Keratinocyte (primary cell): ENCODE data around the gene METTL5. TPM values are rescaled to one million over a fixed set of nuclear protein-coding genes. Genes with fewer than 3 reads are reported as not detected.

ENCODE experiments used
- DNase-seq: peaks from one replicate; pipeline ENCODE4 v3.0.0-alpha.2; 2011; ENCODE audit warnings: low read depth, missing footprints, low spot score
- FAIRE-seq: peaks from 2 replicates; lab custom pipeline; 2011; peaks lifted over from hg19 to GRCh38; lab: Jason Lieb, UNC
- H2AFZ ChIP-seq: 2 replicates; pipeline ENCODE4 v1.6.0; 2012; ENCODE audit warnings: low read length, control low read depth, inconsistent platforms; ENCODE audit not compliant: control insufficient read depth
- H3K27ac ChIP-seq: 2 replicates; pipeline ENCODE4 v1.5.1; 2011; ENCODE audit warnings: low read length; ENCODE audit not compliant: control insufficient read depth, insufficient read depth
- H3K27me3 ChIP-seq: 3 replicates; pipeline ENCODE4 v1.6.0; 2011; ENCODE audit warnings: low read length; ENCODE audit not compliant: control insufficient read depth, insufficient read depth; ENCODE audit errors: extremely low read depth
- H3K36me3 ChIP-seq, 2 experiments: 2 replicates in 1 of 2; 3 replicates in 1 of 2; pipeline ENCODE4 v1.5.1; 2011; ENCODE audit warnings: low read length in 2 of 2, mild to moderate bottlenecking in 1 of 2; ENCODE audit not compliant: control insufficient read depth in 2 of 2, insufficient read depth in 2 of 2; ENCODE audit errors: extremely low read depth in 1 of 2
- H3K4me1 ChIP-seq: 3 replicates; pipeline ENCODE4 v1.5.1; 2011; ENCODE audit warnings: low read length; ENCODE audit not compliant: control insufficient read depth, insufficient read depth; ENCODE audit errors: extremely low read depth
- H3K4me2 ChIP-seq: 3 replicates; pipeline ENCODE4 v1.6.0; 2011; ENCODE audit warnings: low read depth, low read length; ENCODE audit not compliant: control insufficient read depth, insufficient read depth; ENCODE audit errors: extremely low read depth
- H3K4me3 ChIP-seq, 3 experiments: fragments of 200-600 bp in 1 of 3; sonication (generic) in 1 of 3; 2 replicates in 2 of 3; 3 replicates in 1 of 3; pipeline ENCODE4 v1.5.1; 2011 to 2016; ENCODE audit warnings: low read length in 3 of 3, mild to moderate bottlenecking in 3 of 3, control low read depth in 2 of 3, inconsistent platforms in 1 of 3, low read depth in 1 of 3, mixed read lengths in 1 of 3, mixed run types in 1 of 3, moderate library complexity in 1 of 3; ENCODE audit not compliant: control insufficient read depth in 2 of 3, insufficient read depth in 2 of 3; ENCODE audit errors: extremely low read depth in 1 of 3
- H3K79me2 ChIP-seq: 2 replicates; pipeline ENCODE4 v1.6.0; 2012; ENCODE audit warnings: low read length; ENCODE audit not compliant: control insufficient read depth, insufficient read depth
- H3K9ac ChIP-seq: 3 replicates; pipeline ENCODE4 v1.6.0; 2011; ENCODE audit warnings: low read length; ENCODE audit not compliant: control insufficient read depth, insufficient read depth; ENCODE audit errors: extremely low read depth
- H3K9me1 ChIP-seq: 3 replicates; pipeline ENCODE4 v1.6.0; 2011; ENCODE audit warnings: low read length; ENCODE audit not compliant: control insufficient read depth, insufficient read depth; ENCODE audit errors: extremely low read depth
- H3K9me3 ChIP-seq: 2 replicates; pipeline ENCODE4 v1.5.1; 2012; ENCODE audit warnings: low read depth, low read length; ENCODE audit not compliant: control insufficient read depth
- H4K20me1 ChIP-seq: 3 replicates; pipeline ENCODE4 v1.6.0; 2011; ENCODE audit warnings: low read length; ENCODE audit not compliant: control insufficient read depth, insufficient read depth; ENCODE audit errors: extremely low read depth
- EZH2 ChIP-seq: IDR thresholded peaks from one replicate; pipeline ENCODE4 v1.6.1; 2012; ENCODE audit warnings: inconsistent platforms, mild to moderate bottlenecking, low read length, moderate library complexity
- dilution Hi-C: fragments of 300-500 bp; cut with MboI; formaldehyde crosslinking; loops from one replicate; pipeline ENCODE4 v1.7.0; 2020; ENCODE audit warnings: low sequenced_read_pairs; ENCODE audit not compliant: extremely low pct_ligation_motif_present
- polyA plus RNA-seq, 5 experiments: library from polyadenylated mRNA; depleted of rRNA in 3 of 5; stranded (reverse) in 3 of 5; stranded (forward) in 1 of 5; unstranded in 1 of 5; fragments of >200 nt; gene quantifications; 1 replicate in 1 of 5; 2 replicates in 3 of 5; 3 replicates in 1 of 5; pipeline versions ENCODE4 v1.2.1 to v1.2.3, GENCODE V29; 2011 to 2012; ENCODE audit warnings: missing spikeins in 2 of 5, low read depth in 1 of 5, low replicate concordance in 1 of 5
- TF ChIP-seq, protein P1 (sequence below), 3 experiments: IDR thresholded peaks in 1 of 3; conservative IDR thresholded peaks in 1 of 3; optimal IDR thresholded peaks in 1 of 3; 2 replicates in 2 of 3; 3 replicates in 1 of 3; pipeline versions ENCODE3 to v1.5.1; 2011; ENCODE audit warnings: low read length in 3 of 3, mild to moderate bottlenecking in 3 of 3, moderate library complexity in 2 of 3, control low read depth in 1 of 3, inconsistent platforms in 1 of 3; ENCODE audit not compliant: insufficient read depth in 2 of 3; ENCODE audit errors: extremely low read depth in 1 of 3

METTL5 gene
- polyA plus RNA-seq, 1 donor (not counting 4 experiments of a cell fraction or from before 2014, with no cell fraction given) = 119 TPM

DNA sequence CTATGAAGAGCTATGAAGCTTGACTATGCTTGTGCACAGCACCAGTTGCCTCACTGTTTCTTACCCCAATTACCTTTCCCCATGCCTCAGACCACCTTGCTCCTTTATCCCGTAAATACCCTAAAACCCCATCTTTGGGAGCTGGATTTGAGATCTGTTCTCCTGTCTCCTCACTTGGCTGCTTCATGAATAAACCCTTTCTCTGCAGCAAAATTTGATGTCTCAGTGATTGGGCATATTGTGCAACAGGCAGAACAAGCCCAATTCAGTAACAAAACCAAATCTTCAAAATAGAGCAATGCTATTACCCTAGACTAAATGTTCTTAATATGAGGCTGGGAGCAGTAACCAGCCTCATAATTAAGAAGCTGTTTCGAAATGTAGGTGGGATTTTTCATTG, 29.5 kb downstream of the METTL5 start:
- Histone ChIP-seq H3K4me2 (no peak overlapping the region), H3K4me3 (no peak overlapping the region), H3K36me3 (no peaks in the 10 kb centered on the region), H3K9me3 (peaks cover 2% of the 10 kb centered on the region), H4K20me1 (no peaks in the 10 kb centered on the region), H3K27me3 (no peaks in the 10 kb centered on the region), H3K27ac (no peak overlapping the region), H3K9me1 (no peaks in the 10 kb centered on the region), H2AFZ (no peak overlapping the region), H3K4me1 (peaks cover 3% of the 10 kb centered on the region), H3K79me2 (peaks cover 12% of the 10 kb centered on the region), H3K9ac (no peak overlapping the region)
- DNase-seq (no peak), FAIRE-seq (no peak)
- dilution Hi-C loops = no loop called here
- no peak for TF ChIP-seq EZH2
- TF ChIP-seq, protein P1, sequence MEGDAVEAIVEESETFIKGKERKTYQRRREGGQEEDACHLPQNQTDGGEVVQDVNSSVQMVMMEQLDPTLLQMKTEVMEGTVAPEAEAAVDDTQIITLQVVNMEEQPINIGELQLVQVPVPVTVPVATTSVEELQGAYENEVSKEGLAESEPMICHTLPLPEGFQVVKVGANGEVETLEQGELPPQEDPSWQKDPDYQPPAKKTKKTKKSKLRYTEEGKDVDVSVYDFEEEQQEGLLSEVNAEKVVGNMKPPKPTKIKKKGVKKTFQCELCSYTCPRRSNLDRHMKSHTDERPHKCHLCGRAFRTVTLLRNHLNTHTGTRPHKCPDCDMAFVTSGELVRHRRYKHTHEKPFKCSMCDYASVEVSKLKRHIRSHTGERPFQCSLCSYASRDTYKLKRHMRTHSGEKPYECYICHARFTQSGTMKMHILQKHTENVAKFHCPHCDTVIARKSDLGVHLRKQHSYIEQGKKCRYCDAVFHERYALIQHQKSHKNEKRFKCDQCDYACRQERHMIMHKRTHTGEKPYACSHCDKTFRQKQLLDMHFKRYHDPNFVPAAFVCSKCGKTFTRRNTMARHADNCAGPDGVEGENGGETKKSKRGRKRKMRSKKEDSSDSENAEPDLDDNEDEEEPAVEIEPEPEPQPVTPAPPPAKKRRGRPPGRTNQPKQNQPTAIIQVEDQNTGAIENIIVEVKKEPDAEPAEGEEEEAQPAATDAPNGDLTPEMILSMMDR (optimal IDR thresholded peaks at IDR 0.05 in 1 of 3, IDR thresholded peaks at IDR 0.05 in 1 of 3, conservative IDR thresholded peaks at IDR 0.05 in 1 of 3; ENCODE audit: extremely low read depth in 1 of 3, insufficient read depth in 2 of 3, low read length in 3 of 3) = no peak

DNA sequence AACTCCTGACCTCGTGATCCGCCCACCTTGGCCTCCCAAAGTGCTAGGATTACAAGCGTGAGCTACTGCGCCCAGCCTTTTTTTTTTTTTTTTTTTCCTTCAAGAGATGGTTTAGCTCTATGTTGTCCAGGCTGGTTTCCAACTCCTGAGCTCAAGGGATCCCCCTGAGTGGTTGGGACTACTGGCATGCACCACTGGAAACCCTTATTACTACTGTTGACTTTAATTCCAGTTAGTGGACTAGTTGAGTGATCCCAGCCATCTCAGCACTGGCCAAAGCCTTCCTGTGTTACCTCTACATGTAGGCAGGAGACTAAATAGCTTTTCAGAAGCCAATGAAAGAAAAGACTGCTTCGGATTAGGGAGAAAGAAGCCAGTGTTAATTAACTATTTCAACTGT, 34.1 kb downstream of the METTL5 start:
- dilution Hi-C loops = no loop called here
- Histone ChIP-seq H3K79me2 (no peaks in the 10 kb centered on the region), H3K4me3 (no peak overlapping the region)

More for the DNA sequence above, 34.1 kb downstream of the METTL5 start:
- no peaks in the 10 kb centered on the region for H3K27me3 ChIP-seq
- no peak for DNase-seq
- FAIRE-seq = no peak
- peaks cover 2% of the 10 kb centered on the region for H3K9me3 ChIP-seq
- H3K36me3 ChIP-seq = no peaks in the 10 kb centered on the region
- H3K4me2 ChIP-seq = no peak overlapping the region
- H4K20me1 ChIP-seq = no peaks in the 10 kb centered on the region
- H3K4me1 ChIP-seq = peaks cover 3% of the 10 kb centered on the region
- TF ChIP-seq, protein P1 (optimal IDR thresholded peaks at IDR 0.05 in 1 of 3, IDR thresholded peaks at IDR 0.05 in 1 of 3, conservative IDR thresholded peaks at IDR 0.05 in 1 of 3; ENCODE audit: extremely low read depth in 1 of 3, insufficient read depth in 2 of 3, low read length in 3 of 3) = no peak
- TF ChIP-seq EZH2 = no peak
- no peak overlapping the region for H2AFZ ChIP-seq
- H3K9ac ChIP-seq = no peak overlapping the region
- H3K27ac ChIP-seq = no peak overlapping the region
- H3K9me1 ChIP-seq = no peaks in the 10 kb centered on the region
